ENCODE data around the gene SHMT1. TPM values are rescaled to one million over a fixed set of nuclear protein-coding genes. Genes with fewer than 3 reads are reported as not detected.
"Not testable (repeated sequence)": the region's sequence is repeated elsewhere in the genome, so short reads cannot be mapped to it uniquely, and the experiment has no call there.

The SHMT1 gene
- total RNA-seq, 1 experiment from 2014 or later: 17.7 TPM

DNA sequence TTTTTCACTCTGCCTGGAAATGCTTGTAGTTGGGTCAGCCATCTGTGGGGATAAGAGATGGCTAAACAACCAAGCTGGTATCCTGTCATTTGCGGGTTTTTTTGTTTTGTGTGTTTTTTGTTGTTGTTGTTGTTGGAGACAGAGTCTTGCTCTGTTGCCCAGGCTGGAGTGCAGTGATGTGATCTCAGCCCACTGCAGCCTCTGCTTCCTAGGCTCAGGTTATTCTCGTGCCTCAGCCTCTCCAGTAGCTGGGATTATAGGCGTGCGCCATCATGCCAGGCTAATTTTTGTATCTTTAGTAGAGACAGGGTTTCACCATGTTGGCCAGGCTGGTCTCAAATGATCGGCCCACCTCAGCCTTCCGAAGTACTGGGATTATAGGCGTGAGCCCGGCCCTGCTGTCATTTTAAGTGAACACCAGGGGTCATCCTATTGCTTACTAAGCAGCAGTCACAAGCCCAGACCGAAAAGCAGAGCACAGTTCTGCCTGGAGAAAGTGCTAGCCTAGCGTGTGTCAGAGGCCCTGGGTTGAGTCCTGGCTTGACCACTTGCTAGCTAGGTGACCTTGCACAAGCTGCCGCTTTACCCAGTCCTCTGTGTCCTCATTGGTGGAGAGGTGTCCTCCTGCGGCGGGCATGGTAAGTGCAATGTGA lies 43.6 kb downstream of the SHMT1 start:
- Histone ChIP-seq H3K9me3 (no peaks in the 10 kb centered on the region), H3K36me3 (peaks cover 9% of the 10 kb centered on the region), H3K4me3 (no peak overlapping the region), H3K27me3 (no peaks in the 10 kb centered on the region)
- no peak for DNase-seq

DNA sequence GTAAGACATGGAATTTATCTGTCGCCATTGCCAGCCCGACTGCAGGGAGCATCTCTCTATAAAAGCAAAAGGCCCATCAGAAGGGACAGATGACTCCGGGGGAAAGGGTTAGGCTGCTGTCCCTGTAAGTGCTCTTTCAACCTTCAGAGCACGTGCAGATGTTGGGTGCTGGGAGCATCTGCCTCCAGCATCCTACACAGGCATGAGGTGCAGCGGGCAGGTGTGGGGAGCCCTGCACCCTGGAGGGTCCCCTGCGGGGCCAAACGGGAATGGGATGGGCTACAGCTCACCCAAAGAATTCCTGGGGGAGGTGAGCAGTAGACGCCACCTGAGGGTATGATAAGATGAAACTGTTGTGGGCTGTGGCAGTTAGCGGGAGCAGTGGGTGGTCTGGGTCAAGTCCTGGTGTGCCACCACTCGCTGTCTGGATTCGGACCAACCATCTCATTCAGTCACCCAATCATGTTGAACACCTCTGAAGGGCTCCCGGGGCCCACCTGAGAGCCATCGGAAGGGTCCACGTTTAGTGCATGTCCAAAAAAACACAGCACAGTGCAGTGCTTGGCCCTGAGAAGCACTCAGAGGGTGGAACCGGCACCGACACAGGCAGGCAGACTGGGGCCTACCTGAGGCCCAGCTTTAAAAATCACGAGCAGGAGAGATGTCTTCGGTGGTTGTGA lies 44.4 kb downstream of the SHMT1 start:
- H3K27me3 ChIP-seq: no peaks in the 10 kb centered on the region
- DNase-seq: no peak
- no peak overlapping the region for H3K4me3 ChIP-seq
- no peaks in the 10 kb centered on the region for H3K9me3 ChIP-seq
- H3K36me3 ChIP-seq: peaks cover 9% of the 10 kb centered on the region

DNA sequence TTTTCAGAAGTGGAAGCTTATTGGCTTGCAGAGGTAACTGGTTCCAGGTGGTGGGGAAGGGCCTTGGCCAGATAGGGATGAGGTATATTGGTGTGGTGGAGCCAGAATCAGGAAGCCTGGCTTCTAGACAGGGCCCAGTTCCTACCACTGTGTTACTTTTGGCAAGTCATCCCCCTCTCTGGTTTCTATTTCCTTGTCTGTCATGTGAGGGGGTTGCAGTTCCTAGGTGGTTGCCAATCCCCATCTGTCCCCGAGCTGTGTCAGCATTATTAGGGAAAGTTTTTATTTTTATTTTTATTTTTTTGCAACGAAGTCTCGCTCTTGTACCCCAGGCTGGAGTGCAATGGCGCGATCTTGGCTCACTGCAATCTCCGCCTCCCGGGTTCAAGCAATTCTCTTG lies 45.2 kb downstream of the SHMT1 start:
- Histone ChIP-seq H3K36me3 (peaks cover 9% of the 10 kb centered on the region), H3K4me3 (no peak overlapping the region), H3K27me3 (no peaks in the 10 kb centered on the region), H3K9me3 (no peaks in the 10 kb centered on the region)
- no peak for DNase-seq

DNA sequence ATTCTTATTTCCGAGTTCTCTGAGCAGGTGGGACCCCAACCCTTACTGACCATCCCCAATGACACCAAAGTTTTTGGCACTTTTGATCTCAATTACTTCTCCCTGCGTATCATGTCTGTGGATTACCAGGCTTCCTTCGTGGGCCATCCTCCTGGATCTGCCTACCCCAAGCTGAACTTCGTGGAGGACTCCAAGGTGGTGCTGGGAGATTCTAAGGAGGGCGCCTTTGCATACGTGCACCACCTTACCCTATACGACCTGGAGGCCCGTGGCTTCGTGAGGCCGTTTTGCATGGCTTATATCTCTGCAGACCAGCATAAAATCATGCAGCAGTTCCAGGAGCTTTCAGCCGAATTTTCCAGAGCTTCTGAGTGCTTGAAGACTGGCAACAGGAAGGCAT lies 47.4 kb downstream of the SHMT1 start:
- Histone ChIP-seq H3K27me3 (no peaks in the 10 kb centered on the region), H3K36me3 (peaks cover 22% of the 10 kb centered on the region), H3K4me3 (peak overlapping the region; percentile 86), H3K9me3 (no peaks in the 10 kb centered on the region)
- no peak for DNase-seq

DNA sequence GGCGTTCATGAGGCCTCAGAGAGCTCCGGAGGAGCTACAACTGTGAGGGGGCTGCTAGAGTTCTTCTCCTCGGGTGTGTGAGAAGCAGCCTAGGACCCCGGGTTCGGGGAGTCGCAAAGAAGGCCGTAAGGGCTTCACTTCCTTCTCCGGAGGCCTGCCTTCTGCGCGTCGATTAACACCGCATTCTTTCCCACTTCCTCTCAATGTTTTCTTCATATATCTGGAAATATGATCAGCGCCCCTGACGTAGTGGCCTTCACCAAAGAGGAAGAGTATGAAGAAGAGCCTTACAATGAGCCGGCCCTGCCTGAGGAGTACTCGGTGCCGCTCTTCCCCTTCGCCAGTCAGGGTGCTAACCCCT lies 47.8 kb downstream of the SHMT1 start:
- Histone ChIP-seq H3K9me3 (no peaks in the 10 kb centered on the region), H3K27me3 (no peaks in the 10 kb centered on the region), H3K4me3 (peak overlapping the region; percentile 86), H3K36me3 (peaks cover 22% of the 10 kb centered on the region)
- no peak for DNase-seq

DNA sequence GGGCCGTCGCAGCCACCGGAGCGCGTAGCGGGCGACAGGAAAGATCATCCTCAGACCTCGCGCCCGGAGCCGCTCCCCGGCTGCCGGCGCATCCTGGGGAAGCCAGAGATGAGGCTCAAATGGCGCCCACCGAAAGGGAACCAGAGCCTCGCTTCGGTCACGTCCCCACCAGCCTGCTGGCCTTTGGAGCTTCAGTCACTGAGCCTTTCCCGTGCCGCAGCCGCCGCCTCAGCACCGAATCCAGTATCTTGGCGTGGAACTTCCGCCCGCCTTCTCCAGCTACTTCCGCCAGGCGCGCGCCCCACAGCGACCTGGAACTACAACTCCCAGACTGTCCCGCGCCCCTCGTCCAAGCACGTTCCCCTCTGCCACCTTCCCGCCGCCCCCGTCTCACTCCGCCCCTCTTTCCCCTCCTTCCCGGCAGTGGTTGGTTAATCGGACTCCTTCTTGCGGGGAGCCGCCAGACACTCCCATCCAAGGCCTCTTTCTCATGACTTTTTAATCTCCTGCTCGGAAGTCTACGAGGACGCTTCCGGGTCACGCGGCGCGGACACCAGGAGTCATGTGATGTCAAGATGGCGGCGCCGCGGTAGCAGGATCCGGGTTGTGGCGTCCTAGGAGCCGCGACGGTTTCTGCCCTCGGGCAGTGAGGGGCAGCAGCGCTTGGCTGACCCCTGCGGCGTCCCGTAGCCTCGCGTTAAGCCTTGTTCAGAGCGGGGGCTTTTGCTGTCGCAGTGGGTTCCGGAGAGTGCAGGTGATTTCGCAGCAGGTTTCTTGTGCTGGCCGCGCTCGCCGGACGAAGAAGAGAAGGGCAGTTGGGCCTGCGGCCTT lies 48.4 kb downstream of the SHMT1 start, which contains the start of the genes SMCR8 and TOP3A:
SMCR8 (plus strand) TSS at position 563 of the 831 bp plus-strand sequence. CDS start 497 bp downstream, outside the sequence.
TOP3A (minus strand) TSS at position 264 of the 831 bp plus-strand sequence; CDS start at position 48, 216 bp downstream.
- Histone ChIP-seq H3K4me3 (peak within 1 kb of the TSS; percentile 86), H3K36me3 (peaks cover 22% of the 10 kb centered on the region), H3K27me3 (no peaks in the 10 kb centered on the region), H3K9me3 (no peaks in the 10 kb centered on the region)
- DNase-seq: peak; percentile 98

DNA sequence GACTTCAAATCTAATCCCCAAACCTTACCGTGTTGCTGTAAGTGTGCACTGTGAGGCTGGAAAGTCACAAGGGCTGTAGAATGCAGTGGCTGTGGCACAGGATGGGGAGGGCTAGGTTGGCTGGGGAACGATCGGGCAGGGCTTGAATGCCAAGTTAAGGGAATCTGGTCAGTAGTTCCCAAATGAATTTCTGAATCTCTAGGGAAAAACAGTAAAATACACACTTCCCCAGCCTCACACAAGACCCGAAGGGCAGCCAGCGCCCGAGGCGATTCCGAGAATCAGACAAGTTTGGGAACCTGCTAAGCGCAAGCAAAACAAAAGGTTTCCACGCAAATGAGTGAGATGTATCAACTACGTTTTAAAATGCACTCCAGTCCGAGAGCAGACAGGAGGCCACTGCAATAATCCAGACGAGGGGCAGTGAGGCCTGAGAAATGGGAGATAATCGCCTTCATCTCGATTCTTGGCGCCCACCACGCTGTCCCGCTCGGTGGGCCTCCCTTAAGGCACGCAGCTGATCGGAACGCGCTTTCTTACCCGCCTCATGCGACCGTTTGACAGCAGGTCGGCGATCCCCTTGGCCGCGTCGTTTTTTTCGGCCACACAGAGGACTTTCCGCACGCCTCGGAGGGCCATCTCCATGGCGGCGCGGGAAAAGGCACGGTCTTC lies 49.2 kb downstream of the SHMT1 start:
- H3K27me3 ChIP-seq: no peaks in the 10 kb centered on the region
- peak; percentile 7 for DNase-seq
- no peaks in the 10 kb centered on the region for H3K9me3 ChIP-seq
- peaks cover 22% of the 10 kb centered on the region for H3K36me3 ChIP-seq
- H3K4me3 ChIP-seq: peak overlapping the region; percentile 86

DNA sequence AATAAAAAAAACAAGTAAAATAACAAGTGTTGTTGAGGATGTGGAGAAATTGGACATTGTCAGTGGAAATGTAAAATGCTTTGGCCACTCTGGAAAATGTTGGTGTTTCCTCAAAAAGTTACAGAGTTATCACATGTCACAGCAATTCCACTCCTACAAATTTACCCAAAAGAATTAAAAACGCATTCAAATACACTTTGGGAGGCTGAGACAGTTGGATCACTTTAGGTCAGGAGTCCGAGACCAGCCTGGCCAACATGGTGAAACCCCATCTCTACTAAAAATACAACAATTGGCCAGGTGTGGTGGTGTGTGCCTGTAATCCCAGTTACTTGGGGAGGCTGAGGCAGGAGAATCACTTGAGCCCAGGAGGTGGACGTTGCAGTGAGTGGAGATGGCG lies 54.1 kb downstream of the SHMT1 start:
- no peak overlapping the region for H3K4me3 ChIP-seq
- peaks cover 28% of the 10 kb centered on the region for H3K36me3 ChIP-seq
- H3K27me3 ChIP-seq: no peaks in the 10 kb centered on the region
- H3K9me3 ChIP-seq: no peaks in the 10 kb centered on the region
- no peak for DNase-seq

DNA sequence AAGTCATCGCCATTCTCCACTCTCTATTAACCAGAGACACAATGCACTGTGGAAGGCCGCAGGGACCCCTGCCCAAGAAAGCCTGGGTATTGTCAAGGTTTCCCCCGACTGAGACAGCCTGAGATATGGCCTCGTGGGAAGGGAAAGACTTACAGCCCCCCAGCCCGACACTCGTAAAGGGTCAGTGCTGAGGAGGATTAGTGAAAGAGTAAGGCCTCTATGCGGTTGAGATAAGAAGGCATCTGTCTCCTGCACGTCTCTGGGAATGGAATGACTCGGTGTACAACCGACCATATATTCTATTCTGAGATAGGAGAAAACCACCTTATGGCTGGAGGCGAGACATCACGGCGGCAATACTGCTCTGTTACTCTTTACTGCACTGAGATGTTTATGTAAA lies 60.1 kb downstream of the SHMT1 start:
- not testable (repeated sequence) for H3K27me3 ChIP-seq, H3K4me3 ChIP-seq, H3K9me3 ChIP-seq, DNase-seq
- peaks cover 26% of the 10 kb centered on the region for H3K36me3 ChIP-seq

DNA sequence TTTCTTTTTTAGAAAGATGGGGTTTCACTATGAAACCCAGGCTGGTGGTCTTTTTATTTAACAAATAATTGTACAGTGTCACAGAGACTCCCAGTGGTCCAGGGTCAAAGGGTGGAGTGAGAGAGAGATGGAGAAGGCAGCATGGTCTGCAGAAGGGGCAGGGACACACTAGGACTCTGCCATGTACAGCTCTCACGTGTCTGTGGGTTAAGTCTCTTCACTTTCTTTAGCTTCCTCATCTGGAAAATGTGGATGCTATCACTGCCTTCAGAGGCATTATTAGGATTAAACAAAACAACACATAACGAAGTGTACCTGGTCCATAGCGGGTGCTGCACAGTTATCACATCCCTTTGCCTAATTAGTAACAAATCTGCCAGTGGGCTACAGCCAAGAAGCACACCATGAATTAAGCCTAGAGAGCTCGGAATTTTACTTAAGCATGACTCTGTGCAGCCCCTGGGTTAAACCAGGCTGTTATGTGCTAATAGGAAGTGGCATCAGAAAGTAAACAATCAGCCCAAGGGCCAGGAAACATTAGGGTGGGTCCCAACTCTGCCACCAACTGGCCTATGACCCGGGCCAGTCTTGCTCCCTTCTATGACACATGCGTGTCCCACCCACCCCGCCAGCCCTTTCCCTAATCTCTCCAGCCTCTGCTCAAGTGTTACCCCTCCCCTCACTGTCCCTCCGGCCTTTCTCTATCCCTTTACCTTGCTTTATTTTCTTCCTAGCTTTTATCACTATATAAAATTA lies 62.4 kb downstream of the SHMT1 start:
- no peaks in the 10 kb centered on the region for H3K9me3 ChIP-seq
- no peaks in the 10 kb centered on the region for H3K27me3 ChIP-seq
- DNase-seq: no peak
- H3K36me3 ChIP-seq: peaks cover 20% of the 10 kb centered on the region
- no peak overlapping the region for H3K4me3 ChIP-seq

DNA sequence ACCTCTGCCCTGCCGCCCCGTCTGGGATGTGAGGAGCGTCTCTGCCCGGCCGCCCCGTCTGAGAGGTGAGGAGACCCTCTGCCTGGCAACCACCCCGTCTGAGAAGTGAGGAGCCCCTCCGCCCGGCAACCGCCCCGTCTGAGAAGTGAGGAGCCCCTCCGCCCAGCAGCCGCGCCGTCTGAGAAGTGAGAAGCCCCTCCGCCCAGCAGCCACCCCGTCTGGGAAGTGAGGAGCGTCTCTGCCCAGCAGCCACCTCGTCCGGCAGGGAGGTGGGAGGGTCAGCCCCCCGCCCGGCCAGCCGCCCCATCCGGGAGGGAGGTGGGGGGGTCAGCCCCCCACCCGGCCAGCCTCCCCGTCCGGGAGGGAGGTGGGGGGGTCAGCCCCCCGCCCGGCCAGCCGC lies 65.3 kb downstream of the SHMT1 start:
- not testable (repeated sequence) for DNase-seq, H3K27me3 ChIP-seq, H3K4me3 ChIP-seq, H3K9me3 ChIP-seq
- H3K36me3 ChIP-seq: peaks cover 11% of the 10 kb centered on the region

DNA sequence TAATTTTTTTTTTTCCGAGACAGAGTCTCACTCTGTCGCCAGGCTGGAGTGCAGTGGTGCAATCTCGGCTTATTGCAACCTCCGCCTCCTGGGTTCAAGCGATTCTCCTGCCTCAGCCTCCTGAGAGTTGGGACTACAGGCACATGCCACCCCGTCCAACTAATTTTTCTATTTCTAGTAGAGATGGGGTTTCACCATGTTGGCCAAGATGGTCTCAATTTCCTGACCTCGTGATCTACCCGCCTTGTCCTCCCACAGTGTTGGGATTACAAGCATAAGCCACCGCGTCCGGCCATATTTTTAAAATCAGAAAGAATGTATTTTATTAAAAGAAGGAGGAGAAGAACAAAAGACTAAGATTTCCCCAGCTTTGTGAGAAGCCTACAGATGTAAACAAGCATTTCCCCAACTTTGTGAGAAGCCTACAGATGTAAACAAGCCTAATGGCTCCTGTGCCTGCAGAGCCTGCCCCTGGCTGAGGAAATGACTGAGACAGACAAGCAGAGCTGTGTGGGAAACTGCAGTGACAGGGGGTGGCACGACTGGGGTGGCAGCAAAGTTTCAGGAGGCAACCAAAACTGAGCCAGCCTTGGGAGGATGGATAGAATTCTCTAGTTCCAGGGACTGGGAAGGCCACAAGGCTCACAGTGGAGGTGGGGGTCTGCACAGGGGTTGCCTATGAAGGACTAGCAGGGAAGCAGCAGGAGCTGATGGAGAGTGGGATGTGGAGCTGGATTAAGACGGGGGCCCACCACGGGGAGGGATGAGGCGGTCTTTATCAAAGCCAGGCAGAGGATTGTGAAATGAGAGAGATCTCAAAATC lies 71.4 kb downstream of the SHMT1 start:
- no peaks in the 10 kb centered on the region for H3K9me3 ChIP-seq
- H3K4me3 ChIP-seq: no peak overlapping the region
- H3K36me3 ChIP-seq: peaks cover 14% of the 10 kb centered on the region
- DNase-seq: no peak
- H3K27me3 ChIP-seq: no peaks in the 10 kb centered on the region

DNA sequence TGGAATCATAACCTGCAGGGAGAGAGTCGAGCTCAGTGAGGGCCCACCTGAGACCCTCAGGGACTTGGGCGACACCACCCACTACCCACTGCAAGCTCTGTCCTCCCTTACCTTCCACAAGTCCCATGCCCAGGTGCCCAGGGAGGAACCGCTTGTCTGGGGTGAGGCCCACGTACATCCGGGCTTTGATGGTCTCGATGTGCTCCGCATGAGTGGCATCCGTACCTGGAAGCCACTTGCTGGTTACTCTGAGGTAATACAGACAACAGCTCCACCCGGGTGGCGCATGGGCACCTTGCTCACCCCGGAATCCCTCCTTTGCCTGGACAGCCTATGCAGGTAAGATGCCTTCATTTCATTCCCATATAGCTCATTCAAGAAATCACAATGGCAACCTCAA lies 78.1 kb downstream of the SHMT1 start:
- H3K9me3 ChIP-seq: no peaks in the 10 kb centered on the region
- H3K4me3 ChIP-seq: no peak overlapping the region
- peaks cover 14% of the 10 kb centered on the region for H3K36me3 ChIP-seq
- no peaks in the 10 kb centered on the region for H3K27me3 ChIP-seq
- DNase-seq: no peak

DNA sequence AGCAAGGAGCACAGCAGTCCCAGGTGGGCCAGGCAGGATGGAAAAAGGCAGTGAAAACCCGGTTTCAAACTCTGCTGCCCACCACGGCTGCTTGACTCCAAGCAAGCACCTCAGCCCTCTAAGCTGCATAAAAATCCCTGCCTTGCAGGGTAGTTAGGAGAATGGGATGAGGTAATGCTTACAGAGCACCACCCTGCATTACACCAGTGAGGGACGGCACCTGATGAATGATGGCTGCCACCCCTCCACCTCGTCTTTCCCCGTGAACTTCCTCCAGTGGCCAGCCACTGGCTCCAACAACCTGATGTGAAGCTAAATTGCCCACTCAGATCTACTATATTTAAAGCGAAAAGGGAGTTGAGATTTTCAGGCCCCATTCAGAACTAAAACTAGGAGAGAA lies 81.6 kb downstream of the SHMT1 start:
- Histone ChIP-seq H3K9me3 (no peaks in the 10 kb centered on the region), H3K27me3 (no peaks in the 10 kb centered on the region), H3K36me3 (peaks cover 4% of the 10 kb centered on the region), H3K4me3 (no peak overlapping the region)
- DNase-seq: no peak

DNA sequence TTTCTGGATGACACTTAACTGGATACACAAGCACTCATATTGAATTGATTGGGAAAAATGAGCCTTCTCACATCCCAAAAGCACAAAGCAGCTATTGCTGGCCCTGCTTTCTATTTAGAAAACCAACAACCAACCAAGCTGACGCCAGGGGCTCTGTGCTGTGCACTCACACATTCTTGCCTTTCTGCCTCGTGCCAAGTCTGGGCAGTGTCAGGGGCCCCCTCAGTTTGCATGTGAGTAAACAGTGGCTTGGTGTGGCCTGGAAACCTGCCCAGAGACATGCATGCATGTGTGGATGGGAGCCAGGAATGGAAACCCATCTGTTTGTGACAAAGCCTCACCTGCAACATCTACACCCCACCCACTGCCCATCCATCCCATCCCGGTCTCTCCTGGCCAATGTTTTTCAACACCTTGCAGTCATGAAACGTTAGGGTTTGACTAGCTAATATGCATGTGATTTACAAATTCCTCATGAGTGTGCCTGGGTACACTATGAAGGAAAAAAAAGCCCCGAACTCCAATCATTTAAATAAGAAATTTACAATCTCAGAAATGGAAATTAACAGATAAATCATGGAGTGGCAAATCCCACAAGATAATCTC lies 82.5 kb downstream of the SHMT1 start:
- Histone ChIP-seq H3K36me3 (peaks cover 4% of the 10 kb centered on the region), H3K9me3 (no peaks in the 10 kb centered on the region), H3K27me3 (no peaks in the 10 kb centered on the region), H3K4me3 (no peak overlapping the region)
- DNase-seq: no peak
